NCI-H1105 treated with DMSO at 0.1 percent for 48 hours (cell line): ENCODE results near the gene DHRS9.
A peak's percentile ranks its signal among the peaks of the same experiment; 100 is the strongest.
"Not testable (repeated sequence)": the region's sequence is repeated elsewhere in the genome, so short reads cannot be mapped to it uniquely, and the experiment has no call there.

Source experiments
- DNase-seq: peaks from one replicate; lab custom pipeline; 2025; lab: John Stamatoyannopoulos, UW

Gene DHRS9

GRCh38 chr2:169095621-169096105, 26.3 kb downstream of the DHRS9 start:
- DNase-seq: no peak

GRCh38 chr2:169104848-169105247, 35.5 kb downstream of the DHRS9 start:
- DNase-seq: no peak

GRCh38 chr2:169105476-169105875, 36.1 kb downstream of the DHRS9 start:
- DNase-seq: no peak

- no peak for DNase-seq
These were observed 36.8 kb downstream of the DHRS9 start for GRCh38 chr2:169106134-169106533.

GRCh38 chr2:169106563-169107545, 37.5 kb downstream of the DHRS9 start:
- DNase-seq: no peak

- DNase-seq: no peak
These were observed 38.3 kb downstream of the DHRS9 start for GRCh38 chr2:169107645-169108044.

GRCh38 chr2:169108099-169108884, 38.9 kb downstream of the DHRS9 start:
- DNase-seq: no peak

GRCh38 chr2:169109502-169110409, 40.4 kb downstream of the DHRS9 start:
- peak; percentile 60 for DNase-seq

- no peak for DNase-seq
These were observed 41.1 kb downstream of the DHRS9 start for GRCh38 chr2:169110419-169110818.

GRCh38 chr2:169110916-169111315, 41.6 kb downstream of the DHRS9 start:
- no peak for DNase-seq

GRCh38 chr2:169112841-169113240, 43.5 kb downstream of the DHRS9 start:
- DNase-seq: no peak

- DNase-seq: no peak
These were observed 44.7 kb downstream of the DHRS9 start for GRCh38 chr2:169114056-169114455.

GRCh38 chr2:169116327-169116726, 47.0 kb downstream of the DHRS9 start:
- DNase-seq: no peak

GRCh38 chr2:169116993-169117392, 47.6 kb downstream of the DHRS9 start:
- no peak for DNase-seq

- DNase-seq: no peak
These were observed 48.7 kb downstream of the DHRS9 start for GRCh38 chr2:169118060-169118459.

- no peak for DNase-seq
These were observed 49.9 kb downstream of the DHRS9 start for GRCh38 chr2:169119123-169119760.

- no peak for DNase-seq
These were observed 50.5 kb downstream of the DHRS9 start for GRCh38 chr2:169119851-169120250.

GRCh38 chr2:169129703-169130243, 60.4 kb downstream of the DHRS9 start:
- DNase-seq: no peak

- DNase-seq: peak; percentile 51
These were observed 62.5 kb downstream of the DHRS9 start for GRCh38 chr2:169131587-169132512.

GRCh38 chr2:169134272-169134671, 64.9 kb downstream of the DHRS9 start:
- not testable (repeated sequence) for DNase-seq
